Superior temporal gyrus (tissue), 1 donor: ENCODE results near the gene TRPM2.
"Not testable (repeated sequence)": the region's sequence is repeated elsewhere in the genome, so short reads cannot be mapped to it uniquely, and the experiment has no call there.

Experiments
- DNase-seq: peaks from one replicate; pipeline ENCODE4 v3.0.0-alpha.2; 2016; ENCODE audit errors: extremely low spot score

TRPM2 gene

DNA sequence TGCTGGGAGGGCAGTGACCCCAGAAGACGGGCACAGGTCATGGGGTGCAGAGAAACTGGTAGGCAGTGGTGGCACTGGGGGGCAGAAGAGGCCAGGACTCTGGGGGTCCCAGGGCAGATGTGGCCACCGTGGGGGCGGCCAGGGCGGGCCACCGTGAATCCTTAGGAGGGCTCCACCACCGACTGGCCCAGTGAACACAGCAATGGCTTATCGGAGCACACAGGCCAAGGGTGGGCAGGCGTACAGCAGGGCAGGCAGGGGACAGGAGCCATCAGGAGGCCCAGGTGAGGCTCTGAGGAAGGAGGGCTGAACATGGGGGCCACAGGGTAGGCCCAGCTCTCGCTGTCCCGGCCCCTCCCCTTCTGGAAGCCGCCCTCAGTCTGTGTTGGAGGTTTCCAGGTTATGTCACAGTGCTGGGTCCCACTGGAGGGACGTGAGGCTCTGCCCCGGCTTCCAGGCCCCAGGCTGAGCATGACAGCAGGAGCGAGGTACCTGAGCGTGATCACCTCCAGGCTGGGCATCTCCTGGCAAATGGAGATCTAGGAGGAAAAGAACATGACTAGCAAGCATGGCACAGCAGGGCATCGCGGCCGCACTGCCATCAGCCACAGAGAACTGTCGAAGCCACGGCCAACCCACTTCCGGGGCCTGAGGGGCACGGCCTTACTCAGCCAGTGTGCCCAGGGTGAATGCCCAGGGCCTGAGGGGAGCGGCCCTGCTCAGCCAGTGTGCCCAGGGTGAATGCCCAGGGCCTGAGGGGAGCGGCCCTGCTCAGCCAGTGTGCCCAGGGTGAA, 18.0 kb upstream of the TRPM2 start:
- DNase-seq: no peak

GRCh38 chr21:44337449-44337848, 16.0 kb upstream of the TRPM2 start:
- DNase-seq: no peak

- peak; percentile 71 for DNase-seq
Measured at GRCh38 chr21:44337941-44338895, 15.2 kb upstream of the TRPM2 start.

DNA sequence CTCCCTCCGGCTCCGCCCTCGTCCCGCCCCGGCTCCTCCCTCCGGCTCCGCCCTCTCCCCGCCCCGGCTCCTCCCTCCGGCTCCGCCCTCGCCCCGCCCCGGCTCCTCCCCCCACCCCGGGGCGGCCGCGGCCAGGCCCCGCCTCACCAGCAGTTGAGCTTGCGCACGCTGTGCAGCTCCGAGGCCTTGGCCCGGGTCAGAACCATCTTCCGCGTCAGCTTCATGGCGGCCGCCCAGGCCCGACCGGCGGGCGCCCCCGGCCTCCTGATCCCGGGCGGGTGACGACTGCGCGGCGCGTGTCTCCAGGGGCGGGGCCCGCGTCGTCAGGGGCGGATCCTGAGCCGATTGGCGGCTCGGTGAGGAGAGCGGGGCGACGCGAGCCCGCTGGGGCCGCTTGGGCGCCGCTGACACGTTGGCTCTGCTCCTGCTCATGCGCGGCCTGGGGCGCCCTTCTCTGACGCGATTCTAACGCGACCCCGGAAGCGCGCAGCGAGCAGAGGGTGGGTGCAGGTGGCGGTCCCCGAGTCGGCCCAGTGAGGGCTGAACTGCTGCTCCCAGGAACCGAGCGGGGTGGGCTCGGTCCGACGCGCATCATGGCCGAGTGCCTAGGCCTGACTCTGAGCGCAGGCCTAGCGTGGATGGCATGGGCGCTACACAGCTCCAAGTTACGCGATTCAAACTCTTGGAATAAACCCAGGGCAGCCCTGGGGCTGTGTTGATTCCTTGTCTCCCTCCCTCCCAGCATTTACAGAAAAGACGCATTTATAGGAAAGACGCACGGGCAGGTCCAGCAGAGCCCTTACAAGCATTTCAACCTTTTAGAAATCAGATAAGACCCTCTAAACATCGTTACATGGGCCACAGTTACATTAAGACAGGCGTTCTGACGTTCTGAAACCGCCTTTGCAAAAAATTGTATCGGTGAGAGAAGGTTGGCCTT, 14.2 kb upstream of the TRPM2 start, which contains the start of gene CFAP410:
TSS of gene CFAP410 (minus strand) at position 420 of the 940 bp plus-strand sequence. CDS start at position 224, 196 bp downstream.
- DNase-seq: peak; percentile 93

GRCh38 chr21:44341726-44342458, 11.5 kb upstream of the TRPM2 start:
- not testable (repeated sequence) for DNase-seq

- DNase-seq: not testable (repeated sequence)
Measured at GRCh38 chr21:44342981-44343380, 10.4 kb upstream of the TRPM2 start.

- DNase-seq: no peak
Measured at GRCh38 chr21:44344541-44345183, 8.8 kb upstream of the TRPM2 start.

- DNase-seq: no peak
Measured at GRCh38 chr21:44345495-44345894, 7.9 kb upstream of the TRPM2 start.

GRCh38 chr21:44347911-44348451, 5.4 kb upstream of the TRPM2 start:
- no peak for DNase-seq

DNA sequence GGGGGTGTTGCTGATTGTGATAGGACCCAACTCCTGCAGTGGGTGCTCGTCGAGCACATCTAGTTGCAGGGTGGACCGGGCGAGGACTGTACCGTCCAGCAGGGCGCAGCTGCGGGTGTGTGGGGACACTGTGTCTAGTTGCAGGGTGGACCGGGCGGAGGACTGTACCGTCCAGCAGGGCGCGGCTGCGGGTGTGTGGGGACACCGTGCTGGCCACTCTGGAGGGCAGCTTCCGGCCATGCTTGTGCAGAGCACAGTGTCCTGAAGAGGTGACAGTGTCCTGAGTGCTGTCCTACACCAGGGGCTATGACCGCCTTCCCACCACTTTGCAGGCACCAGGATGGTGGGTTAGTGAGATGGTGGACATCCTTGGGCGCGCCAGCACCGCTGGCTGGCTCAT, 4.6 kb upstream of the TRPM2 start:
- no peak for DNase-seq

- no peak for DNase-seq
Measured at GRCh38 chr21:44349416-44349846, 4.0 kb upstream of the TRPM2 start.

- DNase-seq: no peak
Measured at GRCh38 chr21:44349847-44350772, 3.3 kb upstream of the TRPM2 start.

GRCh38 chr21:44350773-44351481, 2.5 kb upstream of the TRPM2 start:
- no peak for DNase-seq

DNA sequence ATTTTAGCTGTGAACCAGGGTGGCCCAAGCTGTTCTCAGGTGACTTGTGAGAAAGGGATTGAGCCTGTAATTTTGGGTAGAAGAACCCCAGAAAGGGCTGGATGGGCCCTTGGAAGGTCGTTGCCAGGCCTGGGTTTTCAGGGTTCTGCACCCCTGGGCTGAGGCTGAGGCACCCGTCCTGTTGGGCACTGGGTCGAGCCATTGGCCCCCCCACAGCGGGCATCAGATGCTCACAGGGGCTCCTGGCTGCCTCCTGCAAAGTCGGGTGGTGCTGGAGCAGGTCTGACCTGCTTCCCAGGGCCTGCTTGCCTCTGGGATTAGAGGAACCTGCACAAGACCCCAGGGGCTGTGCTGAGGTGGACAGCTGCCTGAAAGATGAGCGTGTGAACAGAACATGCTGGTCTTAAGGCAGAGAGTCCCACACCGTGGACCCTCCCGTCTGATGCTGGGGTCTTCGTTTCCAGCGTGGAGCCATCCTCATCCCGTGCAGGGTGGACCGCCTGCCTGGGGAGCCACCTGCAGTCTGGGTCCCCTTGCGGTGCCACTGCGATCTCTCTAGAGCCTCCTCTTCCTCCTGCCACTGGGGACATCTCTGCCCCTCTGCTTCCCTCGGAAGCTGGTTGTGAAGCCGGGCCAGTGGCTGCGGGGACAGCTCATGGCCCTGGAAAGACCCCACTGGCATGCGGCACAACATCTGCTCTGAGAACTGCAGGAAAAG, 1.7 kb upstream of the TRPM2 start:
- DNase-seq: no peak

- DNase-seq: no peak
Measured at GRCh38 chr21:44352253-44352860, 1.1 kb upstream of the TRPM2 start.

- no peak for DNase-seq
Measured at GRCh38 chr21:44354001-44354405, 582 bp downstream of the TRPM2 start.
